ENCODE results near the gene STAT4. TPM values are rescaled to one million over a fixed set of nuclear protein-coding genes. Genes with fewer than 3 reads are reported as not detected.
A peak's percentile ranks its signal among the peaks of the same experiment; 100 is the strongest.

STAT4 gene
- total RNA-seq, 1 experiment from 2014 or later, result 4.3 TPM

DNA sequence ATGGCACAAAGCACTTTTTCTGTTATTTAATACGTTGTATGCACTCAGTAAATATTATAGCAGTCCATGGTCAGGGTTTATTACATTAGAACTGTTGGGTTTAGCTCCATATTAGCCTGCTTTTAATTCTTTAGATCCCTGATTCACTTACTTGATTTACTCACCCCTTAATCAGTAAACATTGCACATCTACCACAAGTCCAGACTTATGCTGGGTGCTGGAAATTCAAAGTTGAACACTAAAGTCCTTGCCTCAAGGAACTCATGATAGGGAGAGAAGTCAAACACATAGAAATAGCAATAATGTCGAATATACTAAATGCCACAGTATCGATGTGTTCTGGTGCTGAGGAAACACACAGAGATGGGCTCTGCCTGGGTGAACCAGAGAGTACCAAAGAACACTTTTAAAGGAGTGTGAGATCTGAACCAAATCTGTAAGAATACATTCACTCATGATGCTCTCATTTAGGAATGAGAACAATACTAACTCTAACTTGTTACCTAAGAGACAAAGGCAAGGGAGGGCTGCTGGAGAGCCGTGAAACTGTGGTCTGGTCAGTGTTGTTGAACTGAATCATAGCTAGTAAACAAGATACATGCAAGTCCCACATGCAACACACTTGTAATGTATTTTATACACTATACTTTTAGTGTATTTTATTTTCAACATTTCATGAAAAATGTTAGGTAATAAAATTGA lies 4.9 kb downstream of the STAT4 start:
- DNase-seq (ENCODE audit: low spot score), result no peak

DNA sequence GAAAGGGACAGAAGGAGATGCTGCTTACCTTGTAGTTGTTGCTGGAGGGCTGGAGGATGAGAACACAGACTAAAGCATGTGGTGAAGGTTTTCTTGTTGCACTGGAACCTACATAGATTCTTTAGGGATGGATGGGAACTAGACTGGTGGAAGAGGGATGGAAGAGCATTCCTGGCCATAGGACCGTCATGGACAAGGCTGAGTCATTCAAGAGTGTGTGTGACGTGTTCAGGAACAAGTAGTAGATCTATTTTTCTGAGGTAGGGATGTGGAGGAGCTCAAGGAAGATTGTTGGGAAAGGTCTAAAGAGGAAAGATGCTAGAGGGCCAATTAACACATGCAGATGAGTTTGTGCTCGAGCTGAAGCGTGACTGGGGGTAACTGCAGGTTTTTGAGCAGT lies 6.6 kb downstream of the STAT4 start:
- no peak for DNase-seq (ENCODE audit: low spot score)

DNA sequence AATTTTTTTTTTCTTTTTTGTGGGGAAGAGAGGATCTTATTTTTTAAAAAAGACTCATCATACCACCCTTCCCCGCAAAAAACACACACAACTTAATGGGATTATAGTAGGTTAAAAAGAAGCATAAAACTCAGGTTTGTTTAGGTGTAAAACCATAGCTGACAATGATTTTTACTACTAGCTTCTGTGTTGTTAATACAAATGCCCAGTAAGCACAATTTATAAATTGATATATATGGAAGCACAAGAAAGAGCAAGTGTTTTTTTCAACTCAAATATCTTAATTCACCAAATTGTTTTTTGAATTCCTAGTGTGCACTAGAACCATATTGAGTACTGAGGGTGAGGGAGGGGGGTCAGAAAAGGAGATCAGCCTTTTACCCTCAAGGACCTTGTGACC lies 7.0 kb downstream of the STAT4 start:
- no peak for DNase-seq (ENCODE audit: low spot score)

DNA sequence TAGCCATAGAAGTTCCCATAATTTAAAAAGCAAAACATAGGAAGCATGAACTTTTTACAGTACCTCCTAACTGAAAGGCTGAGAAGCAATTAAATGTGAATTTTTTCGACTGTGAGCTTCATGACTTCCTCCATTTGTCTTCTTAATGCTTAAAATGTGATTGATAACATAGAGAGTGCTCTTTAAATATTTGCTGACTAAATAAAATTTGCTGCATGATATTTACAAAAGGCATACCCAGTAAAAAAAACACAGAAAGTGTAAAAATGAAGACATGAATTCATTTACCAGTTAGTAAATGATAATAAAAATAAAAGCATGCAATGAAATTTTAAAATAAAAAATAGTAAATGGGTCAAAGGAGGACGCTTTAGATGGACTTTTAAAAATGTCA lies 21.9 kb downstream of the STAT4 start:
- DNase-seq (ENCODE audit: low spot score), result no peak

DNA sequence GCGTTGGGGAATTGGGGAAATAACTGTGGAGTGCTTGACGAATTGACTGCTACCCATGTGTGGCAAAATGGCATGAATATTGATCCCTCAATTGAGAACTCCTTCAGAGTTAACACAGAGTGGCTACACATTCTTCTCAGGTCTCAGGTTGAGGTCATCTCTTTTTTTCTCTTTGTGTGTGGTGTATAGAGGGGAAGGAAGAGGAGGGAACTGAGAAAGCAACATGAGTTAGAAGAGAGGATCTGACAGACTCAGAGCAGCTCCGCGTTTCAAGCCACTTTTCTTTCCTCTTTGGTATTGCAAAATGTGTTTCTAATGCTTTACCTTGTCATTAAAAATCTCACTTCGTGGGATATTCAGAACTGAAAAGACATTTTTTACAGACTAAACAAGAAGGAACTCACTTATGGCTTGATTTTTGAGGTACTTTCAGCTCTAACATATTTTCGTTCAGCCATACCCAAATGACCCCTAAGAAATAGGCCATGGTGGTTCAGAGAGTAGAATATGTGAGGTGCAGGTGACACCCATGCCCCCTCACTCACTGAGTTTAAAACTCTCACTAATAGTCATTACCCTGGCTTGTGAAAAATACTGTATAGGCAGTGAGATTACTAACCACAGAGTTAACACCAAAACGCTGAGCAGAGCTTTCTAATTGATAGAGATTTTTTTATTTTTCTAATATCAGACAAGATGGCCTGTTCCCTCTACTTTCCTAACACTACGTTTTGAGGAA lies 22.5 kb downstream of the STAT4 start:
- DNase-seq (ENCODE audit: low spot score), result no peak

DNA sequence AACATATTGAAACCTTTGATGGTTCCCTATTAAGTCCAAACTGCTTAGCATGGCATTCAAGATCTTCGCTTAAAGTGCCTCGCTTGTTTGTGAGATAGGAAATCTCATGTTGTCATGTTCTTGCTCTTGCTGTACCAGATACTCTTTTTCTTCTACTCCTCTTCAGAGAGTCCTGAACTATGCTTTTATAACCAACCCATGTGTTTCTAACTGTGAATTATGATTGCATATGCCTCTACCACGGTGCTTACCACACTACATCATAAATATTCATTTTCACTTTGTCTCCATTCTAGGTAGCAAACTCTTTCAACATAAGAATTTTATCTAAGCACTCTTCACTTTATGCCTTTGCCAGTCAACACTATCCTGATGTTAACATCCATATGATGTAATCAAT lies 23.6 kb downstream of the STAT4 start:
- DNase-seq (ENCODE audit: low spot score), result no peak

DNA sequence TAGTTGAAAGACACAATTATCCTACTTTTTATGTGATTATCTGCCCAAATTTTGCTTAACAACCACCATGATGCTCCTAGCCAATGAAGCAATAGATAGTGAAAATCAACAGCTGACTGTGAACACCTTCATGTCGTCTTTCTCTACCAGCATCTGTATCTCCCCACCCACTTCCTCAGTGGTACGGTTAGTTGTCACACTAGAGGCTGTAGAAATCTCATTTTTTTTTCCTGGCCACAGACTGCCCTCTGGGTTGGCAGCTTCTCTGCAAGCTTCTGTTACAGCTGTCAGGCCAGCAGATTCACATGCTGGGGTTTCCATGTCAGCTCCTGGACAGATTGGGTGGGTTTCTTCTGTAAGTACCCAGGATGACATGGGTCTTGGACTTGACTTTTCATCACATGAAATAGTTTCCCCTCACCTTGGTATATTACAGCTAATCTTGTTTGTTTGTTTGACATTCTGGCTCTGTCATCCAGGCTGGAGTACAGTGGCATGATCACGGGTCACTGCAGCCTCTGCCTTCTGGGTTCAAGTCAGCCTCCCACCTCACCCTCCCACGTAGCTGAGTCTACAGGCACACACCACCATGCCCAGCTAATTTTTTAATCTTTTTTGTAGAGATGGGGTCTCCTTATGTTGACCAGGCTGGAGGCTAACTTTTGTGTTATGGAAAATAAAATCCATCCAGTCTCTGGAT lies 24.3 kb downstream of the STAT4 start:
- DNase-seq (ENCODE audit: low spot score), result no peak

DNA sequence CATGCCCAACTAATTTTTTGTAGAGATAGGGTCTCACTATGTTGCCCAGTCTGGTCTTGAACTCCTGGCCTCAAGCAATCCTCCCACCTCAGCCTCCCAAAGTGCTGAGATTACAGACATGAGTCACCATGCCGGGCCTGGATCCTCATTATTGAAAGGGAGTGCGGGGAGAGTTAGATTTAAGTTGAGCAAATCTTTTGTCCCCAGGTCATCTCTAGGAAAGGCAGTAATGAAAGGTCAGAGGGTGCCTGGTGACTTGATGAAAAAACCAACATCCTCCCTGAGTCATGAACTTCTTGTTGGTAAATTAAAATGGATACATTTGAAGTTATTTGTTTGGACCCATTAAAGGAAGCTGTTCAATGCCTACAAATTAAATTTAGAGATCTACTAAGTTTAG lies 25.1 kb downstream of the STAT4 start:
- DNase-seq (ENCODE audit: low spot score), result no peak

DNA sequence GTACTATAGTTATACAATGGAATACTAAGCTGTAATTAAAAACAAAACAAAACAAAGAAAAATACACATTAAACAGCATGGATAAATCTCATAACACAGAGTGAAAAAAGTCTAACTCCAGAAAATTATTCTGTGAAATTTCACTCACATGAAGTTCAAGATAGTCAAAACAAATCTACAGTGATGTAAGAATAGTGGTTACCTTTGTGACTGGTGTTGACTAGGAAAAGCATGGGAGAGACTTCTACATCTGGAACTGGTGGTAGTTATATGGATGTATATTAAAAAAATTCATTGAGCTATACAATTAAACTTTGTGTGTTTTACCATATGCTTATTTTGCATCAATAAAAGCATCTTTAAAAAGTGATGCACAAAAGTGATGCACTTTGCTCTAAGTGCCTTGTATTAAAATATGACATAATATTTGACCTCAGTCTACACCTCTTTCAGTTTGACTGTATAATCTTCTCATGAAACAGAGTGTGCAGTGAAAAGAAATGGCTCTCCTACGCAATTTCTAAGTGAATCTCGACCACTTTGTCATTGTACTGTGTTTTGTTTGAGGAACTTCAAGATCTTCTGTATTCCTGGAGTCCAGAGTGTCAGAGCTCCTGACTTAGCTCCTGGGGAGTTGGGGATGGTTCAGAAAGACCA lies 28.0 kb downstream of the STAT4 start:
- no peak for DNase-seq (ENCODE audit: low spot score)

DNA sequence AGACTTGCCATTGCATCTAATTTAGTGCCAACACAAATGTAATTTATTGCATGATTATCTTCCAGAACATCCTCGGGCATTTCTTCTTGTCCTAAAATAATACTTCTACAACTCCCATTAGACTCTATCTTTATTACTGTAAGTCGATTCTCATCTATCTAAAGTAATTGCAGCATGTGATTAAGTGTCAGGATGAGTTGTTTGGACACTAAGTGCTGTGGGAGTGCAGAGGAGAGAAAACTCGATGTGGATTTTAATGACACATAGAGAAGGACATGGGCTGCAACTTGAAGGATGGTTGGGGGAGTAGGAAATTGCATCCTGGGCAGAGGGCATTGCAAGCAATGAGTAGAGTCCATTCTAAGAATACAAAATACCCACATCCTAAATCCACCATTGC lies 33.5 kb downstream of the STAT4 start:
- no peak for DNase-seq (ENCODE audit: low spot score)

DNA sequence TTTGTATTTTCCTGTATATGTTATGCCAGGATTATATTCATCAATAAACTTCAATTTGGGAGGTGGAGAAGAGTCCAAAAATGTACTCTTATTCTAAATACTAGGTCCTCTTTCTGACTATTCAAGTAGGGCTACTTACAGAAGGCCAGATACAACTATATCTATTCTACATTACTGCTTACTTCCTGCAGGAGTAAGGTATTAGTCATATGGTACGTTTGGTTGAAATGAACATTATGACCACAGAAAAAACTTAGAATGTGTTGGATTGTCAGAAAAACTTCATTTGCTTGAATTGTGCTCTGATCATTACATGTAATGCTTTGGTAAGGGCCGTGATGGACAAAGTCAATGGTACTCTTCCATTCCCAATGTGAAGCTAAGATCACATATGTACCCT lies 35.0 kb downstream of the STAT4 start:
- DNase-seq (ENCODE audit: low spot score), result no peak

DNA sequence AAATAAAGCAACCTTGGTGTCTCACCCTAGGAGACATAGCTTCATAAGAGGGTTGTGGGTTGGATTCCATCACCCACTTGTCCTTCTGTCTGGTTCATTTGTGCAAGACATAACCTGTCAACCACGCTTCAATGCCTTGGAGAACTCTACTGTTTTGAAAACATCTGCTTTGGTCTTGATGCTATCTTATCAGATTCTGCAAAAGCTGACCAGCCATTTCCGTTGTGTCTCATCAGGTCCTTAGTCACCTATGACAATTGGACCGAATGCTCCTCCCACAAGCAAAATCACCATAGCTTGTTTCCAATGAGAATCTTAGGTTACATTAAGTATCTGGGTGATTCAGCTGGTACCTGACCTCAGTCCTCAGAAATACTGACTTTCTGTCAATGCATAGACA lies 35.4 kb downstream of the STAT4 start:
- DNase-seq (ENCODE audit: low spot score), result no peak

DNA sequence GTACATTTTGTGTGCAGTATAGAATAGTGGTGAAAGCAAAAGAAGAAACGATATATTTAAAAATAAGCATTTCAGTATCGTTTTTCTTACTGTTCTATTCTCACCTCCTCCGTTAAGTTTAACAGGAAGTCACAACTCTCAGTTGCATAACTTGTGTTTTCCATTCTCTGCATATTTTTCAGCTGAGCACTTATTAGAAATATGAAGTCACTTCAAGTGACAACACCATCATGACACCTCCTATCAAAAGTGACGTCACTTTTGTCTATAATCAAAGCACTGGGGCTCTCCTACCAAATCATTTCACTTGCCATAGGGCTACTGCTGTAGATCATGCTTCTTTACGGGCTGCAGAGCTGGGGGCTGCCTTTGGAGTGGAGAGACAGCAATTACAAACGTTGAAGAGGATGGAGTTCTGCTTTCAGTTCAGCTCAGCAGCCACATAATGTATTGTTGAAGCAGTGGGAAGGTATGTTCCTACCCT lies 36.3 kb downstream of the STAT4 start:
- DNase-seq (ENCODE audit: low spot score), result no peak

DNA sequence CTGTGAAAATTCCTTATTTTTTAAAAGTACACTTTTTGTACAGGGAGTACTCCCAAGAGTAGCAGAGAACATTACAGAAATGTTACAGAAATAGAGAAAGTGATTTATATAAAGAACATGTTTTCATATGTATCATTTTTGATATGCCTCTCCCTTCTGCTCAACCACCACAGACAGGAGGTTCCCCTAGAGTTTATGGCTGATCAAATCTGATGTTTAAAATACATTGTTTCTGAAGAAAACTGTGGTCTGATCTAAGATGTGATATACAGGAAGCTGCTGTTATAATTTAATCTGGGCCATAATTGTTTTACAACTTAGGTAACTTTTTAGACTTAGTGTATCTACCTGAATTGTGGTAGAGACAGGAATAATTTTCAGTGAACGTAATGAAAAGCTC lies 37.0 kb downstream of the STAT4 start:
- no peak for DNase-seq (ENCODE audit: low spot score)

DNA sequence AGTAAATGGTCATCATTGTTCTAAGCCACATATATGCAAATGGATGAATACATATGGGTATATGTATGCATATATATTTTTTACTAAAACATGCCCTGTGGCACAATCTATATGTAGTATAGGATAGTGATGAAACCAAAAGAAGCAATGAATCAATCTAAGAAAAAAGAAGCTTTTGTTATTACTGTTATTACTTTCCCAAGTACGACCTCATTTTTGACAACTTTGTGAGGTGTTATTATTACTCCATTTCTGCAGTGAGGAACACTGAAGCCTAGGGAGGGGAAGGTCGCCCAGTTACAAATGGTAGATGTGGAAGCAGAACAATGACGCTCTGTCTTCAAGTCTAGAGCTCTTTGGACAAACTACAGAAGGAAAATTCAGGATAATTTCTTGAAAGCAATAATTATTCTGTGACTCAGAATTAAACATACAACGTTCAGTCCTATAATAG lies 38.3 kb downstream of the STAT4 start:
- DNase-seq (ENCODE audit: low spot score), result no peak

DNA sequence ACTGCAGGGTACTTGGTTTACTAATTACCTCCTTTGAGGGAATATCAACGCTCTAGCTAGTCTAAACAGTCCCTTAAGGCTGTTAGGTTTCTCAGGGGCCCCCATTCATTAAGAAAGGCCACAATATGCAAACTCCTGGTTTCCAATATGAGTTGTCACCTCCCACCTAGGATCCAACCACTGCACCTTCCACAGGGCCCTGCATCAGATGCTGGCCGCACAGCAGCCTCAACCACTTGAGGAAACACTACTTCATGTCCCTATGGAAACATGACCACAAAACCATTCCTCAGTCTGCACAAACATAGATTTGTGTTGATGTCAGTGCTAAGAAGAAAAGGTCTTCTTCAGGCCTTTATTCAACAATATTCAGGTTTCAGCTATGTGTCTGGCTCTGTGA lies 40.9 kb downstream of the STAT4 start:
- DNase-seq (ENCODE audit: low spot score), result no peak

DNA sequence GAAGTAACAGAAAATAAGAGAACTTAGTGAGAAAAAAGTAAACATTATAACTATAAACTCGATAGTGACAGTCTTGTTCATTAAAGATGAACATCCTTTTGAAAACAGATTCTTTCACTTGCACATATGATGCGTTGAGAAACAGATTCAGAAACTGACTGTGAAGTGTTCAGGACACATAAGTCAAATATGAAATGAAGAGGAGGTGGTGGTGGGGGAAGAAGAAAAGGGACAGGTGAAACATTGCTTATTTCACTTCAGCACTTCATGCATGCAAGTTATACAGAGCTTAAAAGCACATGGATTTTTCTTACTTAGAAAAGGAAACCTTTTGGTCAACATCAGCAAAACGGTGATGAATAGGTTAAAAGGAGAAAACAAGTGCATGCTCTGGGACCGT lies 42.5 kb downstream of the STAT4 start:
- no peak for DNase-seq (ENCODE audit: low spot score)

DNA sequence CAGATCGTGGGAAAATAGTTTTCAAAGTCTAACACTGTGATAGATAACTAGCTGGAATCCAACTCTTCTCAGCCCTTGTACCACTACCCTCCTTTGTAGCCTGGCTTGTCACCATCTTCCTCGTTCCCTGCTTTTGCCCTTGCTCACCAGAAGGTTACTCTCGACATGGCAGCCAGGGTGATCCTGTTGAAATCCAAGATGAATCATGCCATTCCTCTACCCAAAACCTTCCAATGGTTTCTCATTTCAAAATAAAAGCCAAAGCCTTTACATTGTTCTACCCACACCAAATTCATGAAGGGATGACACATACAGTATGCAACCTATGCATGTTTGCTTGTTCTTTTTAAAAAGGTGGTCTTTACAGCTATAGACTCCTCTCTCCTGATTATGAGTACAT lies 45.7 kb downstream of the STAT4 start:
- peak; percentile 20 for DNase-seq (ENCODE audit: low spot score)

DNA sequence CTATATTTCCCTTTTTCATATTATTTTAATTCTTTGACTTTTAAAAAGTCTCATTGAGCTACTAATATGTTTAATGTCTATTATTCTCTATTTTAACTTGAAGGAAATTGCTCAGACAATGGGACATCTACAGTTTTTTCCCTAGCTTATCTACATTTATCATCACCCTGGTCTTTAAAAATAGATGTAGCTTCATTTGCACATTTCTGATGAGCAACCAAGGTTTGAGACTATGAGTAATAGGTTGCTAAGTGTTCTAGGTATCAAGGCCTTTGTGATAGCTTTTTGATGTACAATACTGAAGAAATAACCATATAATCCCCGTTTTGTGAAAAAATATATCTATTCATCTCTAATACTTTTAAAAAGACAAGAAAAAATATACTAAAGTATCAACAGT lies 47.0 kb downstream of the STAT4 start:
- DNase-seq (ENCODE audit: low spot score), result no peak

DNA sequence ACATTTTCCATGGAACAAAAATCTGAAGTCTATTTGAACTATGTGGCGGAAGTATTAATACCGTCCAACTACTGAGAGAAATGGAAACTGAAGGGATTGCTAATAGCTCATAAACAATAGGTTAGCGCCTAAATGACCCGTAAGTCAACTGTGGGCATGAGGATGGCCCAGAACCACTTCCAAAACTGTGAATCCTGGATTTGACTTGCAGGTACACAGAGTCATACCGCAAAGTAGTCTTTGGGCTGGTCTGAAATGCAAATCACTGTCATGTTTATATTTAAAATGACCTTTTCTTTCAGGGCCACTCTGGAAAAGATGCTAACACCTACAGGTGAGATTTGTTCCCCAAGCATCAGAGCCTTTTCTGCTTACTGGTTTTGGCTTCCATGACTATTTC lies 50.6 kb downstream of the STAT4 start:
- DNase-seq (ENCODE audit: low spot score), result no peak

DNA sequence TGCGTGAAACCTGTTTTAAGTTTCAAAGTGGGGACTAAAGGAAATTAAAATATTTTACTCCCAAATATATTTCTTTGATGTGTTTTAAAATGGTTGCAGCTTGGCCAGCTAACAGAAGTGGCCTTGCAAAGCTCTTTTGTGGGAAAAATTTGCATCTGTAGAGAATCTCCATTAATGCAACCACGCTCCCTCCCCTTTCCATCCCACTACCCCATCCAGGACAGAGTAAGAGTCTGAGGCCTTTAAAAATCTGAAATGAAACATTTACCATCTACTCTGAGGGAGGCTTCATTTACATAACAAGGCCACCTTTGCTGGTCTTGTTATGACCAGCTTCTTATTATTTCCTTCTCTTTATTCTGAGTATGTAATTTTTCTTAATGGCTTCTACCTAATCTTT lies 63.5 kb downstream of the STAT4 start:
- DNase-seq (ENCODE audit: low spot score), result no peak

DNA sequence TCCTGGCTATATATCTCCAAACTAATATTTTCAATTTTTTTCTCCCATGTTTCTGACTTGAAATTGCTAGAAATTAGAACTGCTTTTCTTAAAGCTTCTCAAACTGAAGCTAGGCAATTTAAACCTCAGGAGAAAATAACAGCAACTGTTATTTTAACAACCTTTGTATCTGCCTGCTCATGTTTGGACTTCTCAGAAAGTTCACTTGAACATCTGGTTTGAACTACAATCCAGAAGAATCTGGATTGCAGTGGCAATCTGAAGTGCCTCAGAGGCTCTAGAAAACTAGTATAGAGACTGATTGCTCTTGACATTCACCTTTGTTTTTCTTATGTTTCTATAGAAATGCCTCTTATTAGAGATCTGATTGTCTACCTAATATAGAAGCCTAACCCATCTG lies 64.1 kb downstream of the STAT4 start:
- no peak for DNase-seq (ENCODE audit: low spot score)

Measured in H4 (cell line).